HG02763 (cell line): ENCODE measurements around the gene CCDC13.

Experiments used
- ATAC-seq: cut with Tn5 transposase; IDR thresholded peaks from one replicate; pipeline ENCODE4 v1.9.1; 2021; ENCODE audit warnings: mild to moderate bottlenecking, moderate library complexity; ENCODE audit not compliant: unreplicated experiment

Gene CCDC13

DNA sequence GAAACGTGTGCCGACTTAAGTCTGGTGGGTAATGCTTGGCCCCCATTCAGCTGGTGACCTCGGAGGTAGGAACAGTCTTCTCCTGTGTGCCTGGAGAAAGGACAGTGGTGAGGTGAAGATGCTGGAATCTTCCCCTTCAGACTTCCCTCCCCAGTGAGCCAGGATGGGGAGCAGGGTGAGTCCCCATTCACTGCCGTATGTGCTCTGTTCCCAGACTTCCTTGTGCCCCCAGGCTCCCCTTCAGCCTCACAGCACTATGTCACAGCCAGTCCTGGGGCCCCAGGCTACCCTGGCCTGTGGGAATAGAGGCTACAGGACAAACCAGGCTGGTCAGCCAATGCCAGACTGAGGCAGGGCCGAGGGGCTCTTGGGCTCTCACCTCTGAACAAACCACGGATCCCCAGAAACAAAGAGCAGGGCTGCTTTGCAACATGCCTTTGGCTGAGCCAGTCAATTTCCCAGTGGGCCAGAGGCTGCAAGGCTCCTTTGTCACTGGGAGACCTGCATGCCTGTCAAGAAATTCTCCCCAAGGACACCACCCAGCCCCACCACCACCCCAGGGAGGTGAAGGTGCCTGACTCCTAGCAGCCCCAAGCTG is 38.7 kb downstream of the CCDC13 start:
- no peak for ATAC-seq

GRCh38 chr3:42733501-42734262 is 39.4 kb downstream of the CCDC13 start:
- no peak for ATAC-seq

GRCh38 chr3:42732829-42733459 is 40.1 kb downstream of the CCDC13 start:
- no peak for ATAC-seq

DNA sequence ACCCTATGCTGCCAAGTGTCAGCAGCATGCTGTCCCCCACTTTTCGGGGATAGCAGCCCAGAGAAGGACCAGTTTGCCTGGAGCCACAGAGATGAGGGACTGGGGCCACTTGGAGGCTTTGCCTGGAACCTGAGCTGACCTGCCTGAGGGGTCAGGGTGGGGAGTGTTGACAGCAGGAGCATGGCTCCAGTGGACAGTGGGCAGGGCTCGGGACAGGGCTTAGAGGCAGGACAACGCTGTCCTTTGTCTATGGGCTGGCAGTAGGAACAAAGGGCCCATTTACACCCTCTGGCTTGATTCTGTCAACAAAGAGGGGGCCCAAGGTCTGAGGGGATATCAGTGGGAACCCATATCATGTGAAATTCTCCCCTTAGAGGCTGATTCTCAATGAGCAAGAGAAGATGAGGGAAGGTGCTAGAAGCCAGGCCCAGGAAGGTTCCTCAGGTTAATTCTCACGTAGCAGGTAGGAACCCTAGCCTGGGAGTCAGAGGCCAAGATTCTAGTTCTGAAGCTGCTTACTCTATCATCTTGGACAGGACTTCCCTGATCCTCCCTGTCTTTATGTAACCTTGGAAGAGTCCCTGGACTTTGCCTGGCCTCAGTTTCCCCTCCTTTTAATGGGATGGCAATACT is 40.7 kb downstream of the CCDC13 start:
- ATAC-seq: no peak

GRCh38 chr3:42731476-42732195 is 41.4 kb downstream of the CCDC13 start:
- ATAC-seq: no peak

DNA sequence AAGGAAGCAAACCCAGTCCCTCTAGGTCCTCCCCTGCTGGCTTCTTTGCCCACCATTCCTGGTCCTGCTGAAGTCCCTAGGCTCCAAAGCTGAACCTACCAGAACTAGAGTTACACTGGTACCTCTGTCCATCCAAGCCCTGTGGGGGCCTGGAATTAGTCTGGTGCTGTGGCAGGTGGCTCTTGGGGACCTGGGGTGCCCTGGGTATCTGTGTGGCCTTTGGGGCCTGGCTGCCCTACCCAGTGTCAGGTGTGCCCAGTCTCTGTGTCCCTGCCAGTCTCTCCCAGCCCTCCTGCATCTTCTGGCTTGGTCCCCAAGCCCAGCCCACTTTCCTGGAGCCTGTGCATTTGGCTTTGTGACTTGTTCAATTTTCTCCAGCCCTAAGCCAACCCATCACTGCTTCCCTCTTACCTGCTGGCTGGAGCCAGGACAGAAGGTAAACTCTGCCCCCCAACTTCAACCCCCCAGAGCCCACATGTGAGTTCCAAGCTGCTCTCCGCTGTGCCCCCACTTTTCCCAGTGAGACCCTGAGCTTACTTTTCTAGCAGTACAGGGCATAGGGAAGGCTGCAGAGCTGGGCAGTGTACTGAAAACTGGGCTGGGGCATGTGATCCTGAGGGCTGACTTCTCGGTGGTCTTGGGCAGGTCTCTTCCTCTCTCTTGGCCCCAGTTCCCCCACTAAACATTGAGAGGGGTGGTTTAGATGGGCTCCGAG is 42.2 kb downstream of the CCDC13 start:
- no peak for ATAC-seq

- no peak for ATAC-seq
Measured at GRCh38 chr3:42730294-42730693, 42.8 kb downstream of the CCDC13 start.

DNA sequence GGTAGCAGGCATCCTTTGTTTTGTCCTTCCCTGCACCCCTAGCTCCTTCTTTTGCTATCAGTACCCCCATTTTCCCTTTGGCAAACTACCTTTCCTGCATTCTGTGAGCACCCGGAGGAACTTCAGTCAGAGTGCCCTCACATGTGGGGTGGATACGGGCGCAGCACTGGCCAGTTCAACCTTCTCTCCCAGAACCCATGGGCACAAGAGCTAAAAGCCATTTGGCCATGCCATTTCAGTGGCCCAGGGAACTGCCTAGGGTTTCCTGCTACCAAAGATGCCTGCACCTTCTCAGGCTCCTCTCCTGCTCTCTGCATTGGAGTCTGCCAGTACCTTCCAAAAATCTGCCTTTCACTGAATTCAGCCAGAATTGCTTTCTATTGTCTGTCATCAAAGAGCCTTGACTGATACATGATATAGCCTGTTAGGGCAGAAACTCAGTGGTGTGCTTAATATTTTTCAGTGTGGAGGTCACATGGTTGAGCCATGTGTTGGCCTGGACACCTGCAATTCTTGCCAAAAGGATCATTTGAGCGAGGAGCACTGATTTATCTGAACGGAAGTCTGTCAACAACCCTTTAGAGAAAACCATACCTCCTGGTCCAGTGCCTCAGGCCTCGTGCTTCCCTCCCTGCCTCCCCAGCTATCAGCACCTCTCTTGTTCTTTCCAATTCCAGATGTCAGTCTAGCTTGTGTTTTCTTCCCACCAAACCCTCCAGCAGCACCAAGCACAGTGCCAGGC is 43.5 kb downstream of the CCDC13 start:
- ATAC-seq: no peak

DNA sequence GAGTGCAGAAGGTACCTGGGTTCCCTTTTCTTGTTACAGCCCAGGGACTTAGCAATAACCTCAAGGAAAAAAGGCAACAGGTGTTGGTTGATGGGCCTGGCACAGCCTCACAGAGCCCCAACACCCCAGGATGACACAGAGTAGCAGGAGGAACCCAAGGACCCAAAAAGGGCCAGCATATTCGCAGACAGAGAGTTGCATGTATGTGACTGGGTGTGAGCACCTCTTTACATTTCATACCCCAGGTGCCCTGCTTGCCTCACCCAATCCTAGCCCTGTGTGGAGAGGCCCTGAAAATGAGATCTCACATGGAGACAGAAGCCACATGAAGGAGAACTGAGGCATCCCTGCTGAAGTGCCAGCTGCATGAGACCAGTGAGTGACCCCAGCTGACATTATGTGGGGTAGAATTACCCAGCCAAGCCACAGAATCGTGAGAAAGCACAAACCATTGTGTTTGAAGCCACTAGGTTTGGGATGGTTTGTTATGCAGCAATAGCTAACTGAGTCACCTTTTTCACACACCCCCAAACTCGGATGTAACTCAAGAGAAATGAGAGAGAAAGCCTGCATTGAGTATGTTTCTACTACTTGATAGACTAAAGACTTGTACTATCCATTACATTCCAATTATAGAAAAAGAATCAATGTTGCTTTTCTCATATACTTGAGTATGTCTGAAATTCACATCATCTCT is 44.2 kb downstream of the CCDC13 start:
- ATAC-seq: no peak

DNA sequence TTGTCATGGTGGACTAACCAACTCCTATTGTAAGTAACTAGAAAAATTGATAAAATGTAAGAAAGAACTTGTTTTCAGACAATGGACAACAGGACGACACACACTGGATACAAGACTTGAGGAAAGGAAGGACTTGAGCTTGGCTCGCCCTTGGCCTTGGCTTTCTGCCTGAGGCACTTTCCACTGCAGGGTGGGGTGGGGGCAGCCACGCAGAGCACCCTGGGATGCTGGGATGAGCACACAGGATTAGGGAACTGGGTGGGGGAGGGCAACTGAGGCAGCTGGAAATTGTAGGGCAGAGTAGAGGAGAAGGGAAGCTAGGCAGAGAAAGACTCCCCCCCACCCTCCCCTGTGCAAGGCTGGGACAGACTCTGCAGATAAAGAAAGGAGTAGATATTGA is 45.0 kb downstream of the CCDC13 start:
- no peak for ATAC-seq

- no peak for ATAC-seq
Measured at GRCh38 chr3:42725454-42725853, 47.6 kb downstream of the CCDC13 start.

DNA sequence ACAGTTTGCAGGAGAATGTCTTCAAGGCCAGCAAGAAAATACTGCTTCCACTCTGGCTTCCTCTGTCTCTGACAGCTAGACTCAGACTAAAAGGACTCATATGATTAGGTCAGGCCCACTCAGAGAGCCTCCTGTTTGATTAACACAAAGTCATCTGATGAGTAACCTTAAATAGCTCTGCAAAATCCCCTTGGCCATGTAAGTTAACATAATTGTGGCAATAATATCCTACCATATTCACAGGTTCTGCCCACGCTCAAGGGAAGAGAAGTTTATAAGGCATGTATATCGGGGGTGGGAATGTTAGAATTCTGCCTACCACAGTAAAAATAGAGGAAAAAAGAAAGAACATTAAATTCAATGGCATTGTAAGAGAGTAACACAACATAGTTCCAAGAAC is 49.8 kb downstream of the CCDC13 start:
- no peak for ATAC-seq
